Astrocyte (in vitro differentiated cells and primary cell): ENCODE results near the gene ANKRD33B. TPM values are rescaled to one million over a fixed set of nuclear protein-coding genes. Genes with fewer than 3 reads are reported as not detected.

Source experiments
- DNase-seq: peaks from one replicate; pipeline ENCODE4 v3.0.0-alpha.2; 2010; ENCODE audit warnings: low read depth
- FAIRE-seq: peaks from 2 replicates; lab custom pipeline; 2011; peaks lifted over from hg19 to GRCh38; lab: Jason Lieb, UNC
- H2AFZ ChIP-seq: 2 replicates; pipeline ENCODE4 v1.6.0; 2012; ENCODE audit warnings: low read depth, low read length, inconsistent platforms
- H3K27ac ChIP-seq: 2 replicates; pipeline ENCODE4 v1.5.1; 2011; ENCODE audit warnings: low read depth, low read length, inconsistent platforms
- H3K27me3 ChIP-seq: 2 replicates; pipeline ENCODE4 v1.6.0; 2011; ENCODE audit warnings: low read length, inconsistent platforms; ENCODE audit not compliant: insufficient read depth
- H3K36me3 ChIP-seq: 2 replicates; pipeline ENCODE4 v1.5.1; 2011; ENCODE audit warnings: low read length, inconsistent platforms; ENCODE audit not compliant: insufficient read depth
- H3K4me1 ChIP-seq: 2 replicates; pipeline ENCODE4 v1.5.1; 2011; ENCODE audit warnings: low read length, inconsistent platforms; ENCODE audit not compliant: insufficient read depth
- H3K4me2 ChIP-seq: 2 replicates; pipeline ENCODE4 v1.6.0; 2012; ENCODE audit warnings: low read length, inconsistent platforms
- H3K4me3 ChIP-seq: 2 replicates; pipeline ENCODE4 v1.5.1; 2011; ENCODE audit warnings: low read depth, mild to moderate bottlenecking, low read length, inconsistent platforms; ENCODE audit not compliant: insufficient read depth
- H3K79me2 ChIP-seq: 2 replicates; pipeline ENCODE4 v1.6.0; 2012; ENCODE audit warnings: mild to moderate bottlenecking, low read length, inconsistent platforms; ENCODE audit not compliant: insufficient read depth
- H3K9ac ChIP-seq: 2 replicates; pipeline ENCODE4 v1.6.0; 2012; ENCODE audit warnings: mild to moderate bottlenecking, low read length, inconsistent platforms
- H3K9me3 ChIP-seq: 2 replicates; pipeline ENCODE4 v1.5.1; 2012; ENCODE audit warnings: low read depth, mild to moderate bottlenecking, low read length, inconsistent platforms; ENCODE audit not compliant: insufficient read depth
- H4K20me1 ChIP-seq: 2 replicates; pipeline ENCODE4 v1.6.0; 2012; ENCODE audit warnings: low read length, inconsistent platforms; ENCODE audit not compliant: insufficient read depth
- H3K27ac Mint-ChIP-seq: one replicate; pipeline ENCODE4 v1.8.0; 2021; ENCODE audit warnings: mild to moderate bottlenecking, mixed read lengths; ENCODE audit not compliant: unreplicated experiment
- H3K27me3 Mint-ChIP-seq: one replicate; pipeline ENCODE4 v1.8.0; 2021; ENCODE audit warnings: low read depth, mixed read lengths; ENCODE audit not compliant: unreplicated experiment
- H3K36me3 Mint-ChIP-seq: one replicate; pipeline ENCODE4 v1.8.0; 2021; ENCODE audit warnings: low read depth, mixed read lengths; ENCODE audit not compliant: unreplicated experiment
- H3K4me1 Mint-ChIP-seq: one replicate; pipeline ENCODE4 v1.8.0; 2021; ENCODE audit warnings: low read depth, mixed read lengths; ENCODE audit not compliant: unreplicated experiment
- H3K4me3 Mint-ChIP-seq: one replicate; pipeline ENCODE4 v1.8.0; 2021; ENCODE audit warnings: mild to moderate bottlenecking, moderate library complexity, mixed read lengths; ENCODE audit not compliant: unreplicated experiment
- H3K9me3 Mint-ChIP-seq: one replicate; pipeline ENCODE4 v1.8.0; 2021; ENCODE audit warnings: mild to moderate bottlenecking, mixed read lengths; ENCODE audit not compliant: unreplicated experiment
- CTCF ChIP-seq: IDR thresholded peaks from 2 replicates; pipeline ENCODE4 v1.5.1; 2011; ENCODE audit warnings: low read depth, mild to moderate bottlenecking, inconsistent platforms, low read length, moderate library complexity; ENCODE audit not compliant: insufficient read depth
- EZH2 ChIP-seq: IDR thresholded peaks from 2 replicates; pipeline ENCODE4 v1.6.1; 2012; ENCODE audit warnings: mild to moderate bottlenecking, low read length, inconsistent platforms; ENCODE audit not compliant: insufficient read depth
- total RNA-seq: library from RNA; stranded (reverse); gene quantifications from 2 replicates; pipeline ENCODE4 v1.2.1, GENCODE V29; 2021

Gene ANKRD33B
- total RNA-seq, 1 donor from 2014 or later = 22.7 TPM

GRCh38 chr5:10556893-10557746 is 6.8 kb upstream of the ANKRD33B start:
- no peaks in the 10 kb centered on the region for H3K27me3 Mint-ChIP-seq

GRCh38 chr5:10559151-10559550 is 4.7 kb upstream of the ANKRD33B start:
- DNase-seq (no peak), FAIRE-seq (no peak)
- Histone ChIP-seq H4K20me1 (no peaks in the 10 kb centered on the region), H3K9me3 (no peaks in the 10 kb centered on the region), H3K27ac (no peak overlapping the region), H3K9ac (no peak overlapping the region), H3K4me3 (no peak overlapping the region), H3K79me2 (no peaks in the 10 kb centered on the region), H3K4me2 (peak overlapping the region; percentile 34), H2AFZ (no peak overlapping the region), H3K4me1 (peaks cover 45% of the 10 kb centered on the region), H3K27me3 (no peaks in the 10 kb centered on the region), H3K36me3 (no peaks in the 10 kb centered on the region)
- H3K36me3 Mint-ChIP-seq = no peaks in the 10 kb centered on the region
- H3K27ac Mint-ChIP-seq = no peak overlapping the region
- H3K9me3 Mint-ChIP-seq = no peaks in the 10 kb centered on the region
- TF ChIP-seq CTCF (no peak), EZH2 (no peak)
- H3K4me3 Mint-ChIP-seq = no peak overlapping the region
- H3K4me1 Mint-ChIP-seq = peaks cover 46% of the 10 kb centered on the region
- H3K27me3 Mint-ChIP-seq = no peaks in the 10 kb centered on the region

More at GRCh38 chr5:10556893-10557746, 6.8 kb upstream of the ANKRD33B start:
- TF ChIP-seq EZH2 (no peak), CTCF (no peak)
- FAIRE-seq (no peak), DNase-seq (no peak)
- H3K4me2 ChIP-seq = no peak overlapping the region
- no peaks in the 10 kb centered on the region for H4K20me1 ChIP-seq
- no peak overlapping the region for H3K4me3 ChIP-seq
- no peaks in the 10 kb centered on the region for H3K36me3 ChIP-seq
- H3K4me1 Mint-ChIP-seq = peaks cover 54% of the 10 kb centered on the region
- H3K27ac Mint-ChIP-seq = peak overlapping the region; percentile 94
- peaks cover 2% of the 10 kb centered on the region for H3K9me3 Mint-ChIP-seq
- no peaks in the 10 kb centered on the region for H3K36me3 Mint-ChIP-seq
- H3K4me1 ChIP-seq = peaks cover 43% of the 10 kb centered on the region
- H3K4me3 Mint-ChIP-seq = no peak overlapping the region
- H3K27me3 ChIP-seq = no peaks in the 10 kb centered on the region
- no peak overlapping the region for H3K27ac ChIP-seq
- no peaks in the 10 kb centered on the region for H3K79me2 ChIP-seq
- no peaks in the 10 kb centered on the region for H3K9me3 ChIP-seq
- no peak overlapping the region for H2AFZ ChIP-seq
- H3K9ac ChIP-seq = no peak overlapping the region

- DNase-seq (no peak), FAIRE-seq (no peak)
- Histone ChIP-seq H3K4me2 (peak overlapping the region; percentile 34), H3K4me3 (no peak overlapping the region), H3K27me3 (no peaks in the 10 kb centered on the region), H3K4me1 (peaks cover 45% of the 10 kb centered on the region), H3K27ac (no peak overlapping the region), H3K79me2 (no peaks in the 10 kb centered on the region), H3K9ac (no peak overlapping the region), H3K36me3 (no peaks in the 10 kb centered on the region), H3K9me3 (no peaks in the 10 kb centered on the region), H2AFZ (no peak overlapping the region), H4K20me1 (peaks cover under 1% of the 10 kb centered on the region)
- Mint-ChIP-seq H3K4me3 (no peak overlapping the region), H3K36me3 (no peaks in the 10 kb centered on the region), H3K27me3 (no peaks in the 10 kb centered on the region), H3K4me1 (peaks cover 46% of the 10 kb centered on the region), H3K27ac (peak overlapping the region; percentile 42), H3K9me3 (no peaks in the 10 kb centered on the region)
- TF ChIP-seq EZH2 (no peak), CTCF (no peak)
These were observed 4.0 kb upstream of the ANKRD33B start for GRCh38 chr5:10559871-10560270.
